Endothelial cell of umbilical vein (primary cell): Measurements from ENCODE around the gene TAP2. TPM values are rescaled to one million over a fixed set of nuclear protein-coding genes. Genes with fewer than 3 reads are reported as not detected.

Source experiments
- BruUV-seq: library from RNA; stranded (reverse); fragments of 400-500 nt; replicated peaks from 2 replicates; lab custom pipeline; 2021; lab: Mats Ljungman, UMichigan
- CTCF ChIA-PET: fragments of 300-600, 350-600 bp; sonication (Branson Sonifier 250); formaldehyde crosslinking; loops from one replicate; lab custom pipeline; 2021; ENCODE audit warnings: antibody characterized with exemption, inconsistent platforms; lab: Charles Lee
- POLR2A ChIA-PET: fragments of 300-600, 350-600 bp; sonication (Branson Sonifier 250); formaldehyde crosslinking; loops from one replicate; lab custom pipeline; 2021; ENCODE audit warnings: antibody characterized with exemption, inconsistent platforms; lab: Charles Lee
- DNase-seq: peaks from one replicate; pipeline ENCODE4 v3.0.0-alpha.2; 2011; ENCODE audit warnings: low read depth, low spot score
- FAIRE-seq: peaks from 2 replicates; lab custom pipeline; 2011; peaks lifted over from hg19 to GRCh38; lab: Jason Lieb, UNC
- H2AFZ ChIP-seq: 2 replicates; pipeline ENCODE4 v1.6.0; 2012; ENCODE audit warnings: low read depth, low read length, control low read depth, inconsistent platforms
- H3K27ac ChIP-seq: 2 replicates; pipeline ENCODE4 v1.5.1; 2011; ENCODE audit warnings: low read depth, mild to moderate bottlenecking, control low read depth, low read length, moderate library complexity; ENCODE audit not compliant: insufficient read depth
- H3K27me3 ChIP-seq, 2 experiments: 2 replicates each; pipeline versions ENCODE4 v1.6.0 to v1.6.1; 2011; ENCODE audit warnings: low read length in 2 of 2, mixed read lengths in 1 of 2; ENCODE audit not compliant: control insufficient read depth in 2 of 2, insufficient read depth in 2 of 2
- H3K36me3 ChIP-seq, 2 experiments: 2 replicates in 1 of 2; 3 replicates in 1 of 2; pipeline ENCODE4 v1.5.1; 2011; ENCODE audit warnings: low read length in 2 of 2, mild to moderate bottlenecking in 1 of 2, moderate library complexity in 1 of 2; ENCODE audit not compliant: control insufficient read depth in 2 of 2, insufficient read depth in 2 of 2; ENCODE audit errors: extremely low read depth in 1 of 2
- H3K4me1 ChIP-seq: 3 replicates; pipeline ENCODE4 v1.5.1; 2011; ENCODE audit warnings: mild to moderate bottlenecking, low read length; ENCODE audit not compliant: control insufficient read depth, insufficient read depth; ENCODE audit errors: extremely low read depth
- H3K4me2 ChIP-seq: 2 replicates; pipeline ENCODE4 v1.6.1; 2011; ENCODE audit warnings: low read length, control low read depth, mixed read lengths; ENCODE audit not compliant: insufficient read depth
- H3K4me3 ChIP-seq, 3 experiments: fragments of 200-600 bp in 1 of 3; sonication (generic), shearing (Covaris generic) in 1 of 3; replicated peaks in 1 of 3; 2 replicates each; pipeline ENCODE4 v1.5.1; 2011 to 2016; ENCODE audit warnings: control low read depth in 3 of 3, low read length in 3 of 3, mild to moderate bottlenecking in 2 of 3, inconsistent platforms in 1 of 3, low read depth in 1 of 3, moderate library complexity in 1 of 3; ENCODE audit not compliant: insufficient read depth in 1 of 3
- H3K79me2 ChIP-seq: 2 replicates; pipeline ENCODE4 v1.6.0; 2012; ENCODE audit warnings: low read length, inconsistent platforms; ENCODE audit not compliant: control insufficient read depth, insufficient read depth
- H3K9ac ChIP-seq: replicated peaks from 2 replicates; pipeline ENCODE3; 2011; ENCODE audit warnings: low read length, control low read depth; ENCODE audit not compliant: insufficient read depth; ENCODE audit errors: extremely low read depth
- H3K9me1 ChIP-seq: replicated peaks from 3 replicates; pipeline ENCODE4 v1.6.0; 2011; ENCODE audit warnings: mild to moderate bottlenecking, low read length; ENCODE audit not compliant: control insufficient read depth, insufficient read depth; ENCODE audit errors: extremely low read depth
- H3K9me3 ChIP-seq: replicated peaks from 2 replicates; pipeline ENCODE4 v1.5.1; 2012; ENCODE audit warnings: low read length, inconsistent platforms; ENCODE audit not compliant: control insufficient read depth, insufficient read depth
- H4K20me1 ChIP-seq: replicated peaks from 2 replicates; pipeline ENCODE3; 2011; ENCODE audit warnings: mild to moderate bottlenecking, low read length; ENCODE audit not compliant: control insufficient read depth, insufficient read depth; ENCODE audit errors: extremely low read depth
- CTCF ChIP-seq, 2 donors: IDR thresholded peaks; 1 replicate in 1 of 2; 2 replicates in 1 of 2; pipeline ENCODE4 v1.5.1; 2011; ENCODE audit warnings: low read length in 2 of 2, mild to moderate bottlenecking in 2 of 2, moderate library complexity in 2 of 2, control low read depth in 1 of 2, inconsistent platforms in 1 of 2, low read depth in 1 of 2; ENCODE audit not compliant: insufficient read depth in 1 of 2; ENCODE audit errors: extremely low read depth in 1 of 2
- EZH2 ChIP-seq: IDR thresholded peaks from 2 replicates; pipeline ENCODE4 v1.6.1; 2012; ENCODE audit warnings: borderline replicate concordance, low read depth, mild to moderate bottlenecking, moderate library complexity, low read length, inconsistent platforms; ENCODE audit not compliant: severe bottlenecking
- FOS ChIP-seq: IDR thresholded peaks from 2 replicates; pipeline ENCODE4 v1.6.1; 2011; ENCODE audit warnings: mild to moderate bottlenecking, low read length, moderate library complexity, borderline replicate concordance; ENCODE audit not compliant: insufficient read depth
- GATA2 ChIP-seq: IDR thresholded peaks from 2 replicates; pipeline ENCODE4 v1.7.0; 2011; ENCODE audit warnings: low read depth, mild to moderate bottlenecking, moderate library complexity, mixed read lengths, low read length; ENCODE audit not compliant: insufficient read length, insufficient read depth
- JUN ChIP-seq: IDR thresholded peaks from 2 replicates; pipeline ENCODE4 v1.6.1; 2011; ENCODE audit warnings: borderline replicate concordance, low read depth; ENCODE audit not compliant: insufficient read length, insufficient read depth
- MYC ChIP-seq: IDR thresholded peaks from one replicate; pipeline ENCODE4 v1.6.1; 2011; ENCODE audit warnings: mild to moderate bottlenecking, low read depth, low read length
- POLR2A ChIP-seq: IDR thresholded peaks from 2 replicates; pipeline ENCODE4 v1.6.1; 2012; ENCODE audit warnings: low read depth, mild to moderate bottlenecking, control low read depth, low read length
- POLR2AphosphoS5 ChIP-seq: IDR thresholded peaks from 2 replicates; pipeline ENCODE4 v1.6.1; 2012; ENCODE audit warnings: low read depth, mild to moderate bottlenecking, control low read depth, low read length, moderate library complexity; ENCODE audit not compliant: insufficient read depth
- dilution Hi-C: fragments of 300-500 bp; cut with MboI; formaldehyde crosslinking; loops from one replicate; pipeline ENCODE4 v1.15.0; 2019; ENCODE audit warnings: low sequenced_read_pairs; ENCODE audit not compliant: extremely low pct_ligation_motif_present
- intact Hi-C: fragments of 100-400 bp; cut with micrococcal nuclease; formaldehyde crosslinking; loops from one replicate; pipeline ENCODE4 v1.10.0; 2022
- polyA plus RNA-seq, 4 experiments: library from polyadenylated mRNA; depleted of rRNA in 3 of 4; stranded (reverse) in 3 of 4; unstranded in 1 of 4; fragments of >200 nt; gene quantifications; 2 replicates each; pipeline versions ENCODE4 v1.2.1 to v1.2.3, GENCODE V29; 2011 to 2012; ENCODE audit warnings: missing spikeins in 1 of 4
- total RNA-seq: library from RNA; stranded (reverse); gene quantifications from 2 replicates; pipeline ENCODE4 v1.2.3, GENCODE V29; 2021
- TF ChIP-seq, protein P1 (sequence below): IDR thresholded peaks from 2 replicates; pipeline ENCODE4 v1.6.1; 2011; ENCODE audit not compliant: insufficient read depth, insufficient read length

TAP2 gene
- total and polyA plus RNA-seq, 2 donors (not counting 3 experiments of a cell fraction or from before 2014, with no cell fraction given), result 18.4 to 57.8 TPM

DNA sequence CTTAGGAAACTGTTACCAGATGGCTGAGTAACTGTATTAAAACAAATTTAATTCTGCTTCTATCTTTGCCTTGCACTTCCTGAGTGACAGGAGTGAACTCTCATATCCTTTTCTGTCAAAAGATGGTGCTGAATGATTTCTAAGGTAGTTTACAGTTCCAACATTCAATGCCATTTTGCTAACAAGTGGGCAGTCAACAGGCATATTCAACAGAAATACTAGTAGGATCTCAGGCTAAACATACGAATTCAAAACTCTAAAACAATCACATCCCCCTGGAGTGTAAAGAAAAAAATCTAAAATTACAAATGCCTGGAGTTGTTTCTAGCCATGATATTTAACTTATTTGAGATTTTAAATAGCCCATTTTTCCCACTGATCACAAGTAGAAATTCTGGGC is 22.1 kb upstream of the TAP2 start:
- CTCF ChIA-PET, result interaction anchor here (4.2 to 8.1 kb wide), 3 partner anchors 8 to 22 kb away, joined by 33 to 274 read pairs (median 158); partner anchors contain the start of gene TAP2
- peaks cover 9 to 18% of the 10 kb centered on the region in 2 experiments for H3K27me3 ChIP-seq
- intact Hi-C loops, result loop anchor here (10.0 kb wide), 1 partner anchor 156 kb away; no protein-coding TSS in a partner anchor
- FAIRE-seq, result no peak
- H2AFZ ChIP-seq, result no peak overlapping the region
- no peaks in the 10 kb centered on the region for H3K9me3 ChIP-seq
- H3K4me1 ChIP-seq, result no peaks in the 10 kb centered on the region
- H3K27ac ChIP-seq, result no peak overlapping the region
- no peaks in the 10 kb centered on the region for H3K79me2 ChIP-seq
- no peak overlapping the region for H3K9ac ChIP-seq
- no TSS peak for BruUV-seq
- POLR2A ChIA-PET, result no interaction called here
- H3K9me1 ChIP-seq, result no peaks in the 10 kb centered on the region
- no peak for DNase-seq
- no peaks in the 10 kb centered on the region for H3K36me3 ChIP-seq
- TF ChIP-seq, protein P1, sequence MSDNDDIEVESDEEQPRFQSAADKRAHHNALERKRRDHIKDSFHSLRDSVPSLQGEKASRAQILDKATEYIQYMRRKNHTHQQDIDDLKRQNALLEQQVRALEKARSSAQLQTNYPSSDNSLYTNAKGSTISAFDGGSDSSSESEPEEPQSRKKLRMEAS, result no peak
- TF ChIP-seq CTCF (IDR thresholded peaks at IDR 0.05; ENCODE audit: extremely low read depth in 1 of 2, insufficient read depth in 1 of 2, low read depth in 1 of 2, low read length in 2 of 2), result no peak
- no peak for TF ChIP-seq JUN
- no peak for TF ChIP-seq MYC
- TF ChIP-seq FOS, result no peak
- no peak for TF ChIP-seq POLR2A
- no peak for TF ChIP-seq POLR2AphosphoS5
- TF ChIP-seq EZH2, result no peak
- no peak for TF ChIP-seq GATA2
- no peak overlapping the region for H3K4me2 ChIP-seq
- dilution Hi-C loops, result no loop called here
- no peaks in the 10 kb centered on the region for H4K20me1 ChIP-seq
- no peak overlapping the region for H3K4me3 ChIP-seq
